Effector memory CD4-positive, alpha-beta T cell (primary cell): ENCODE results near the gene C11orf42.
A peak's percentile ranks its signal among the peaks of the same experiment; 100 is the strongest.

Experiments used
- DNase-seq, 3 donors: peaks; one replicate each; pipeline ENCODE4 v3.0.0-alpha.2; 2020
- H3K27ac ChIP-seq: 2 replicates; pipeline ENCODE4 v1.7.0; 2013; ENCODE audit warnings: mild to moderate bottlenecking, low read length, moderate library complexity; ENCODE audit not compliant: insufficient read depth, poor library complexity, severe bottlenecking
- H3K27me3 ChIP-seq: replicated peaks from 2 replicates; pipeline ENCODE4 v1.7.0; 2013; ENCODE audit warnings: mild to moderate bottlenecking, low read length; ENCODE audit not compliant: insufficient read depth, control insufficient read depth, poor library complexity, severe bottlenecking
- H3K36me3 ChIP-seq: 2 replicates; pipeline ENCODE4 v1.7.0; 2013; ENCODE audit warnings: mild to moderate bottlenecking, low read length, moderate library complexity; ENCODE audit not compliant: control insufficient read depth, insufficient read depth
- H3K4me1 ChIP-seq: 2 replicates; pipeline ENCODE4 v1.7.0; 2013; ENCODE audit warnings: low read length, mild to moderate bottlenecking; ENCODE audit not compliant: control insufficient read depth, insufficient read depth, poor library complexity, severe bottlenecking
- H3K4me3 ChIP-seq: 2 replicates; pipeline ENCODE4 v1.7.0; 2013; ENCODE audit warnings: low read length, low read depth, mild to moderate bottlenecking; ENCODE audit not compliant: insufficient read depth, poor library complexity, severe bottlenecking
- H3K9me3 ChIP-seq: 2 replicates; pipeline ENCODE4 v1.7.0; 2013; ENCODE audit warnings: mild to moderate bottlenecking, low read length, moderate library complexity; ENCODE audit not compliant: control insufficient read depth

Gene C11orf42

DNA sequence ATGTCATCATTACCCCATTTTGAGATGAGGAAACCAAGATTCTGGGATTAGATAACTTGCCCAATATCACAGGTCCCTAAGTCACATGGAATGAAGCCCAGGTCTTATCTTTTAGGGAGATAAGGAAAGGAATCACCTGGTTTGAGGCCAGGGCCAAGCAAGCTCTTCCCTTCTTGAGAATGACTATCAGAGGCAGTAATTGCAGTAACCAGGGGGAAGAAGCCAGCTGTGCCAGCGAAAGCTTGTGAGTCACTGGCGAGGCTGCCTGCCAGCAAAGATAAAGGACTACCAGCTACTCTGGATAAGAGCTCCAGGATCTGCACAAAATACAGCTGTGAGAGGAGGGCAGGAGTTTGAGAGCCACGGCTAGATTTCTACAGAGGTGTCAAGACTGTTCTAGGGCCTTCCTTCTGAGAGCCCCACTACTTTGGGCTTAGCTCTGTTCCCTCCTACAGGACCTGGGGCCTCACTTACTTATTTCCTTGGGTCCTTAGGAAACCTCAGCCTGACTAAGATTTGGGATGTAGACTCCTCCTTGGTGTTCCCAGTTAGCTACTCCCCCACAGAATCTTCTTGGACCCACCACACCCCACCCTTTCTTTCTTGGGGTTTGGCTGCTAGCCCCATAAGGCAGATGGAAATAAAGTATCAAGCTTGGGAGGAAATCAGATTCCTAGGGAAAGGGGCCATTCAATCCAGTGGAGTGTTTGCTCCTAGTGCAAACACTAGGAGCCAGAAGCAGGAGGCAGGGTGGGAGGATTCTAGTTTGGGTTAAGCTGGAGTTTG, 44.6 kb downstream of the C11orf42 start:
- H3K9me3 ChIP-seq = no peaks in the 10 kb centered on the region
- H3K4me3 ChIP-seq = no peak overlapping the region
- no peaks in the 10 kb centered on the region for H3K27me3 ChIP-seq
- no peak overlapping the region for H3K27ac ChIP-seq
- H3K36me3 ChIP-seq = no peaks in the 10 kb centered on the region
- H3K4me1 ChIP-seq = no peaks in the 10 kb centered on the region
- DNase-seq = no peak

- Histone ChIP-seq H3K4me3 (no peak overlapping the region), H3K9me3 (no peaks in the 10 kb centered on the region), H3K4me1 (no peaks in the 10 kb centered on the region), H3K27ac (no peak overlapping the region), H3K27me3 (no peaks in the 10 kb centered on the region), H3K36me3 (no peaks in the 10 kb centered on the region)
- peak in 2 of 3 donors; percentile 19 to 31 for DNase-seq
Observed at GRCh38 chr11:6251120-6251733, 45.9 kb downstream of the C11orf42 start.

DNA sequence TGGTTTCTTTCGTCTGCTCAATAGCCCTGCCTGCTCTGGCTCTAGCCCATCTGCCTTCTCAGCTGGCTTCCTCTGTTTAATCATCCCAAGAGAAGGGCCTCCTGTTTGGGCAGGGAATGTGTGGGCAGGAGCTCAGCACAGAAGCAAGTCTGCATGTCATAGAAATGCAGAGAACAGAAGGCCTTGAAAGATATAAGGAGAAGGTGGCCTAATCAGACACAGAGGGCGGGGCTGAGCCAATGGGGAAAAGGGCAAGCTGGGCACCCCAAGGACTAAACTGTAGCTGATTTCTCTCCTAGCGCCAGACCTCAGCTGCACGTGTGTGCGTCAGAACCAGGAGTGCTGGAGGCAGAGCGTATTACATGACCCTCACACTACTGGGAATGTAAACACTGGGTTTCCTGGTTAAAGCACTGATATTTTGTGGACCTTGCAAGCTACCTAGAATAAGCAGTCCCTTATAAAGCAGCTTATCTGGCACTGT, 46.7 kb downstream of the C11orf42 start:
- Histone ChIP-seq H3K9me3 (no peaks in the 10 kb centered on the region), H3K4me1 (no peaks in the 10 kb centered on the region), H3K27me3 (no peaks in the 10 kb centered on the region), H3K27ac (no peak overlapping the region), H3K36me3 (no peaks in the 10 kb centered on the region), H3K4me3 (no peak overlapping the region)
- no peak for DNase-seq

- no peaks in the 10 kb centered on the region for H3K4me1 ChIP-seq
- peaks cover 2% of the 10 kb centered on the region for H3K27me3 ChIP-seq
- no peak overlapping the region for H3K4me3 ChIP-seq
- no peaks in the 10 kb centered on the region for H3K36me3 ChIP-seq
- no peak for DNase-seq
- H3K27ac ChIP-seq = no peak overlapping the region
- no peaks in the 10 kb centered on the region for H3K9me3 ChIP-seq
Observed at GRCh38 chr11:6253197-6253596, 47.8 kb downstream of the C11orf42 start.

DNA sequence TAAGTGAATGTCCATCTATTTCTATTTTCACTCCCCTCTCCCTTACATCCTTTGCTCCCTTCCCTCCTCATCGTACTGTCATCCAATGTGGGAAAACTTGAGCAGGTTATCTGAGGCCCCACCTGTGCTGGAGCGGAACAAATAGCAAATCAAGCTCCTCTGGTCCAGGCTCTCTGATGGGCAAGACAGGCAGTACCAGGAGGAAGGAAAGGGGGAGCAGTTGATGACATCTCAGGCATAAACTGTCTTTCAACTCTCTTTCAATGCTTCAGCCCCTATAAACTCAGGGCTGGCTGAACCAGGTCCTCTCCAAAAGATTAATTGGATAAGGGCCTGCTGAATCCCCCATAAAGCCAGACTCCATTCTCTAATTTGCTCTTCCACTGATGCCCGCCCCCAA, 52.8 kb downstream of the C11orf42 start:
- H3K27me3 ChIP-seq = peaks cover 26% of the 10 kb centered on the region

DNA sequence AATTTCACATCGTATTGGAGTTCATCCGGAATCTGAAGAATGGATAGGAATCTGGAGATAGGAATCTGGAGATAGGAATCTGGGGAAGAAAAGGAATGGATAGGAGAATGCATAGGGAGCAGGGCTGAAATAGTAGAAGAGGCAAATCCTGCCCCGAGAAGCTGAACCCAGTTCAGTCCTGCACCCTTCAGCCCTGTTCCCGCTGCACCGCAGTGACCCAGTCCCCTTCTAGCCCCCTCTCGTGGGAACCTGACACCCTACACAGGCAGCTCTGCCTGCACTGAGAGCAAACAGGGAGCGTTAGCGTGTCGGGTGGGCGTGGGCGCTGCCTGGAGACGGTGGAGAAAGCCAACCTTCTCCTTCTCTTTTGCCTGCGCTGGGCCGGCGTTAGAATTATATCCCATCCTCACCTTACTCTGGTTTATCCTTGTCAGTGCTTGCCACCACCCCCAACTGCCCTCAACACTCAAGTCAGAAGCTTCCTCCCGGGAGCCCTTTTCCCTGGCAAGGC, 53.3 kb downstream of the C11orf42 start:
- peak overlapping the region; percentile 58 for H3K4me3 ChIP-seq
- peaks cover 13% of the 10 kb centered on the region for H3K4me1 ChIP-seq
- H3K27me3 ChIP-seq = peaks cover 26% of the 10 kb centered on the region
- DNase-seq = no peak
- no peaks in the 10 kb centered on the region for H3K36me3 ChIP-seq
- no peaks in the 10 kb centered on the region for H3K9me3 ChIP-seq
- H3K27ac ChIP-seq = no peak overlapping the region

More for the DNA sequence above, 52.8 kb downstream of the C11orf42 start:
- Histone ChIP-seq H3K4me3 (no peak overlapping the region), H3K36me3 (no peaks in the 10 kb centered on the region), H3K27ac (no peak overlapping the region), H3K4me1 (peaks cover 13% of the 10 kb centered on the region), H3K9me3 (no peaks in the 10 kb centered on the region)
- DNase-seq = no peak

DNA sequence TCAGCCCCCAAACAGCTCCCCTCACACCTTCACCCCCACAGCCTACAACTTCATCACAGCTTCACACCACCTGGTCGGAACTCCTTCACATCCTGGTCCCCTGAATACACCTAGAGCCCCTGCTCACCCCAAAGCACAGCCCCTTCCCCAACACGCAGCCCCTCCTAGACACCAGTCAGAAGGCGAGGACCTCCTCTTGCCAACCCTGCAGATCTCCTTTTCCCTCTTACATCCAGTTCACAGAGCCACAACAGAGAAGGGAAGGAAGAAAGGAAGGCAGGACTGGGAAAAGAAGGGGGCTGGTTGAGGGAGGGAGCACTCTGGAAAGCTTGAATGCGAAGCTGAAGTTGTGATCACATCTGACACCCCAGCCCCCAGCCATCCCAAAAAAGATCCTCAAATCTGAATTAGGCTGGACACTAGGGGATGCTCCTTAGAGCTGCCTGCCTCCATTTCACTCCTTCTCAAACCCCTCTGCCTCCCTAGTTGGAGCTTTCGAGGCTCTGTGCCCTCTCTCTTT, 54.9 kb downstream of the C11orf42 start:
- DNase-seq = no peak
- no peak overlapping the region for H3K27ac ChIP-seq
- H3K36me3 ChIP-seq = no peaks in the 10 kb centered on the region
- peak overlapping the region; percentile 58 for H3K4me3 ChIP-seq
- H3K4me1 ChIP-seq = peaks cover 13% of the 10 kb centered on the region
- H3K27me3 ChIP-seq = peaks cover 26% of the 10 kb centered on the region
- H3K9me3 ChIP-seq = no peaks in the 10 kb centered on the region
